Cerebellar nuclear complex (tissue), 1 donor: ENCODE results near the gene GPRIN3.

ENCODE experiments used
- DNase-seq, 2 experiments: peaks; one replicate each; lab custom pipeline; 2025; lab: John Stamatoyannopoulos, UW

GPRIN3 gene

DNA sequence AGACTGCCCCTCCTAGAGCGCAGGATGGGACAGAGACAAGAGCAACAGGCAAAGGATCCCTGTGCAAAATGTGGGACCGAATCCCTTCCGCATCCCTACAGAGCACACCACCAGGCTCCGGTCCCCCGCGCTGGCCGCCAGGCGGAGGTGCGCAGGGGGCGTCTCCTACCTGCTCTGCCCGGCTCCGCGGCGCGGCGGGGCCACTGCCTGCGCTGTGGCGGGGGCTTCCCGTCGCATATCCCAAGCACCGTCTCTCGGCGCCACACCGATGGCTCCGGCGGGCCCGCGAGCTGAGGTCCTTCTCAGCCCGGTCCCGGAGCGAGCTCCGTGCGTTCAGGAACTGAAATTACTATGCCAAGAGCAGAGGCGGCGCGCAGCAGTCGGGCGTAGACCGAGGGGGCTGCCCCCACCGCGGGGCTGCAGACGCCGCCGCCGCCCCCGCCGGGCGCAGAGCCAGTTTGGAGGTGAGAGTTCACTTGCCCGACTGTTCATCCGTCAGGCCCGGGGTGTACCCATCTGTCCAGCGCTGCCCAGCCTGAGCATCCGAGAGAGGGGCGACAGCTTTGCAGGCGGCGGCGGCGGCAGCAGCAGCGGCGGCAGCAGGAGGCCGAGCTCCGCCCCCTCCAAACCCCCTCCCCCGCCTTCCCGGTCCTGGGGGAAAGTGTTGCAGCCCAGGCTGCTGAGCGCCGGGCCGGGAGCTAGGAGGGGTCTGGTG lies at the start of gene GPRIN3:
Gene GPRIN3 (minus strand): TSS at position 355 of the 715 bp plus-strand sequence. CDS start 57,690 bp downstream, outside the sequence.
- no peak for DNase-seq

DNA sequence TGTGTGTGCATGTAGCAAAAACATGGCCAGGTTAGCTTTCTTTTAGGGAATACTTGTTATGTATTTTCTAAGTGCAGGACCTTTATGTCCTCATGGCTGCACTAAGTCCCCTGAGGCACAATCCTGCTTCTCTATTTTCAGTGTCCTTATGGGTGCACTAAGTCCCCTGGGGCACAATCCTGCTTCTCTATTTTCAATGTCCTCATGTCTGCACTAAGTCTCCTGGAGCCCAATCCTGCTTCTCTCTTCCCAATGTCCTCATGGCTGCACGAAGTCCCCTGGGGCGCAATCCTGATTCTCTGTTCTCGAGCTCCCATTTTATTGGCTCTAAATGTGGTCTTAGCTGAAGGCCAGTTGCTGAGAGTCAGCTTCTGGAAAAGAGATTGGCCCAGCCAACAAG lies 49.7 kb upstream of the GPRIN3 start:
- no peak for DNase-seq

DNA sequence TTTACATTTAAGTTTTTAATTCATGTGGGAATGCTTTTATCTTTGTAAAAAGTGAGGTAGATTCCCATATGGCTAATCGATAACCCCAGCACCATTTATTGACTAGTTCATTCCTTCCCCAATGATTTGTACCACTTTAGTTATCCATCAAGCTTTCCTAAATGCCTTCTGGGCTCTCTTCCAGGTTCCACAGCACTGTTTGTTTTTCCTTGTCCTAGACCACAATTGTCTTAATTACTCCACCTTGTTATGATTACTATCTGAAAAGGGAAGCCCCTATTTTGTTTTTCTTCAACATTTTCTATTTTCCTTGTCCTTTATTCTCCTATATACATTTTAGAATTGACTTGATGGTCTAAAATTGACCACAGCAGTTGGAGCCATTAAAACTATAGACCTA lies 48.5 kb upstream of the GPRIN3 start:
- no peak for DNase-seq

DNA sequence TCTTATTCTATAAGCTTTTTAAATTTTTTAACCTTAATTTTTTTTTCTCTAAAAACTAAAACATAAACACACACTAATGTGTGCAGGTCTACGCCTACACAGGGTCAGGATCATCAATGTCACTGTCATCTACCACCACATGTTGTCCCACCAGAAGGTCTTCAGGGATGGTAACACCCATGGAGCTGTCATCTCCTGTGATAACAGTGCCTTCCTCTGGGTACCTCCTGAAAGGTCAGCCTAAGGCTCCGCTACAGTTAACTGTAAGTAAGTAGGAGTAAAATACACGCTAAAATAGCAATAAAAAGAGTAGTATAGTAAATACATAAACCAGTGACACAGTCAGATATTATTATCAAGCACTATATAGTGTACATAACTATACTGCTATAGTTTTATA lies 45.9 kb upstream of the GPRIN3 start:
- no peak for DNase-seq

DNA sequence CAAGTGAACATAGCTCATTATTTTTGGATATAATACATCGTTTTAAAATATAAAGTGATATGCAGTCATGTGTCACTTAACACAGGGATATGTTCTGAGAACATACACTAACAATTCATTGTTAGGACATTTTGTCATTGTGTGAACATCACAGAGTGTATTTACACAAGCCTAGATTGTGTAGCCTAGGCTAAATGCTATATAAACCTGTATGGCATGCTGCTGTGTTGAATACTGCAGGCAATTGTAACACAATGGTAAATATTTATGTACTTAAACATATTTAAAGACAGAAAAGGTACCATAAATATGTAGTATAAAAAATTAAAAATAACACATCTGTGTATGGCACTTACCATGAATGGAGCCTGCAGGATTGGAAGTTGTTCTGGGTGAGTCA lies 44.9 kb upstream of the GPRIN3 start:
- no peak for DNase-seq

DNA sequence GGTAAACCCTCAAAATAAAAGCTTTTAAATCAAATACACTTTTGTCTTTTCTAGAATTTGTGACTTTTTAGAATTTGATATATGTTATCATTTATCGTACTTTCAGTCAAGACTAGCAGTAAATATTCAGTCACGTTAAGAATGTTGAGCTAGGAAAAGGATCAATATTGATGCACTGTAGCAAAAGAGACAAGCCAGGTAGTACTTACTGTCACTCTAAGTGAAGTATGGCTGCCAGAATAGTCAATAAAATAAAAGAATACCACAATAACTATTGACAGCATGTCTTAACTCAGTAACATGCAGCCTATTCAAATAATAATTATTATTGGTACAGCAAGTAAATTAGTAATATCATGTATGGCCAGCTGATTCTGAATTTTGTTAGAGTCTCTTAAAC lies 43.6 kb upstream of the GPRIN3 start:
- no peak for DNase-seq

DNA sequence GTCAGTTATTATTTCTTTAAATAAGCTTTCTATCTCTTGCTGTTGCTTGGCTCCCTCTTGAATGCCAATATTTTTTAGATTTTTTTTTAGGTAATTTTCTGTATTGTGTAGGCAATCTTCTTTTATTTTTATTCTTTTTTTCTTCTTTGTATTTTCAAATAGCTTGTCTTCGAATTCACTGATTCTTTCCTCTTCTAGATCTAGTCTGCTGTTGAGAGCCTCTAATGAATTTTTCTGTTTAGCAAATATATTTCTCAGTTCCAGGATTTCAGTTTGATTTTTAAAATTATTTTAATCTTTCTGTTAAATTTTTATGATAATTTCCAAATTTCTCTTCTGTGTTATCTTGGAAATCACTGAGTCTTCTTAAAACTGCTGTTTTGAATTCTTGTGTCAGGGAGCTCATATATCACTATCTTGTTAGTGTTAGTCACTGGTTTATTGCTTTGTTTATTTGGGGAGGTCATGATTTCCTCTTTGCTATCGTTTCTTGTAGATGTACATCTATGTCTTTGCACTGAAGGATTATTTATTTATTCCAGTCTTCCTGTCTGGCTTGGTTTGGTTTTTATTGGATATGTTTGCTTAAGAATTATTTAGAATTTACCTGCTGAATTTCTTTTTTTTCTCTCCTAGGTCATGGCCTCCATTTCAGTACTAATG lies 39.9 kb upstream of the GPRIN3 start:
- no peak for DNase-seq

DNA sequence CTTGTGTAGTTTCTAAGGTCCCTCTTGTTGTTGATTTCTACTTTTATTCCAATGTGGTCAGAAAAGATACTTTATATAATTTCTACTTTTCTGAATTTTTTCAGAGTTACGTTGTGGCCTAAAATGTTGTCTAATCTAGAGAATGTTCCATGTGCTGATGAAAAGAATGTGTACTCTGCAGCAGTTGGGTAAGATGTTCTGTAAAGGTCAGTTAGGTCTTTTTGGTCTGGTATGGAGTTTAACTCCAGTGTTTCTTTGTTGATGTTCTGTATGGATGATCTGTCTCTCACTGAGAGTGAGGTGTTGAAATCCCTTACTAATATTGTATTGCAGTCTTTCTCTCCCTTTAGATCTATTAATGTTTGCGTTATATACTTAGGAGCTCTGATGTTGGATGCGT lies 37.0 kb upstream of the GPRIN3 start:
- no peak for DNase-seq

DNA sequence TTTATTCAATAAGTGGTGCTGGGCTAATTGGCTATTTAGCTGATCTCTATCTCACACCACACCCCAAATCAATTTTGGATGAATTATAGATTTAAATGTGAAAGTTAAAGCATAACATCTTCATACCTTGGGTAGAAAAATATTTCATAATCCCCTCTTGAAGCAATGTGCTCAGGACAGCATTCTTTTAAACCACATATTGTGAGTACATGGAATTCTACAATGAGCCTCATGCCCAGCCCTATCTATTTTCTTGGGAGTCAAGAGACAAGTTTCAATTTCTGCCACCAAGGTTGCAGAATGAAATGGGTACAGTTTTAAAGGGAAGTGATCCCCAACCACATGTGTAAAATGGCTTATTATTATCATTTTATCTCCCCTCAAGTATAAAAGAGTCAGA lies 30.6 kb upstream of the GPRIN3 start:
- DNase-seq, result no peak

DNA sequence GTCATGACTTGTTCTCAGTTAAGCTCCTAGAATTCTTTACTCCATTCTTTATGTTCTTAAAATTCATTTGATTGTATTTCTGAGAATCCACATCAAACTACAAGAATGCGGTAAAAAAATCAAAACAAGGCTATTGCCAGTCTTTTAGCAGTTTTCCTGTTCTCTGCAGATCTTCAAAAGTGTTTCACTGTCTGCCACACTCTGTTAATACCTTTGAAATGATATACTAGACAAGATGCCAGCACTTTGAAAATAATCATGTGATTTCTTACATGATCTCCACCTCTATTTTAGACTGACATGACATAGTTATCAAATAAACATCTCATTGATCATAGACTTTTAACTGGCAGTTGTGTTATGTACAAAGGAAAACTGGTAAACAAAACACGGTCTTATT lies 30.1 kb upstream of the GPRIN3 start:
- DNase-seq, result no peak

DNA sequence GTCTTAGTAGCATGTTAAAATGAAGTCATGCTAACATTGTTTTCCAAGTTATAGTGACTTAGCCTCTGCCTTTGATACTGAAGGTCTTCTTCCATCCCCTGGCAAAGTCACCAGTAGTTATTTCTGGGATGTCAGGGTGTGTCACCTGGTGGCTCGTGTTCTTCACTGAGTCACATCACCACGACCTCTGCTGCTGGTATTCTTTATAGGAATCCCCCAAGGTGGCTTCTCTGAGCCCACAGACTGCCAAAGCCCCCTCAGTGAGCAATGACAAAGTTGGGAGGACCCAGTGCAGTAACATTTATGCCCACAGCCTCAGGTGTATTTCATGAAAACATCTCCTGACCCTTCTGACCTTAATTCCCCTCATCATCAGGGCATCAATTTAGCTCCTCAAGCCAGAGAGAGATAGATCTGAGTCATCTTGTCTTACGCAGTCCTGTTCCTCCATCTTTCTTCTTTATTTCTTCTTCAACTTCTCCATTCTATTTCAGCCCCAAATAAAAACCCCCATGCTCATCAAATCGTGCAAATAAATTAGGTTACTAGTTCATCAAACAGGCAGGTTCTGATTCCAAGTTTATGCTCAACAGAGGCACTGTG lies 29.3 kb upstream of the GPRIN3 start:
- no peak for DNase-seq

DNA sequence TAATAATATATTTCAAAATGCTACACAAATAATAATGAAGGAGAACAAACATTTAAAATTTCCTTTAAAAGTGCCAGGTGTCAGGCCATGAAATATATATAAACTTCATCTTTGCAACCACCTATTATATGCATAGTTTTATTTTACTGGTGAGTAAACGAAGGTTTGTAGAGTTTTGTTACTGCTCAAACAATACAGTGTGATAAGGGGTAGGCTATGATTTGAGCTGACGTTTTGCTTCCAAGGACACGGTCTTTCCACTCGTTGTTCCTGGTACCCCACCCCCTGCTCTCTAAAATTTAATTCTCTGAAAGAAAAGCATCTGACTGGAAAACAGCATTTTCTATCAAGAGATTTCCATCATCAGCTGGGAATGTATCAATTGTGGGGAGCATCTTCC lies 27.2 kb upstream of the GPRIN3 start:
- no peak for DNase-seq

DNA sequence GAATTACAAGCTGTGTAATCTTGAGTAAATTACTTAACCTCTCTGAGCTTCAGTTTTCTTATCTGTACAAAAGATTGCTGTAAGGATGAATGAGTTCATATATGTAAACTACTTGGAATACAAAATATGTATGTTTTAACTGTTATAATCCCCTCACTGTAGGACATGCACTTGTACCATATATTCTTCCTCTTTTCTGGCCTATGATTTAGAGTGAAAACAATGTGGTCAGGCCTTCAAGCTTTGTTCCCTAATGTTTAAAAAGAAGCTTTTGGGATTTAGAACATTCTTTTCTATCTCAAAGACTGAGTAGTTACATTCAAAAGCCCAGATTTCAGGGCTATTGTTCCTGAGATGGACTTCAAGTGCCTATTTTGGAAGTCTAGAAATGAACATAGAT lies 26.7 kb upstream of the GPRIN3 start:
- no peak for DNase-seq

DNA sequence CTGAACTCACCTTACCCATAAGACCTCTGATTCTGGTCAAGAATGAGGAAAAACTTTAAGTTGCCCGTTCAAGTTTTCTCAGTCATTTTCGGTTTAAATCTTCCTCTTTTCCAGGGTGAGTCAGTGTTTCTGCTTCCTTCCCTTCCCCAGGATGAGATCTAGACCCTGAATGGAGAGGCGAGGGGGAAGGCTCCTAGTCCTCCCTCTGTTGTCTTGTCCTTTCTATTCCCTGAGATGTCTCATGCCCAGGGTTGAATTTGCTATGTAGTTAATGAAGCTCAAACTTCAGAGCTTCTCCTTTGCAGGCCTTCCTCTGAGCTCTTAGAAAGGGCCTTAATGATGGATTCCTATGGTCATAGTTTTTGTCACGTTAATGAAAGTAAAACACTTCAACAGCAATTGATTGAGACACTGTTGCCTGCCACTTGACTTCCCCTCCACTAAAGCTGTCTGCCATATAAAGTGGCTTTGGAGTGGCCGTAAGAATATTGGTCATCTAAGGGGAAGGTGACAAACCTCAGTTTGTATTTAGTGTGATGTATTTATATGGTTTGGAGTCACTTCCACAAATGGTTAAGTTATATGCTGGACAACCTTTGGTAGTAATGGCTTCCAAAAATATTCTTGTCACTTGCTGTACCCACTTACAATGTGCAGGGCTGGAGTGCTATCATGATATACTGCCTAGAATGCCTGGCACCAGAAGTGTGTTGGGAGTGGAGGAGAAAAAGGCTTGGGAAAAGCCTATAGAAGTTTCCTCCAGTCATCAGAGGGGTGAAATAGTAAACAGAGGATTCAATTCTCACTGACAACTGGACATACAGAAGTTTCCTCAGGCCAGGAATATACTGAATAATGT lies 24.3 kb upstream of the GPRIN3 start:
- no peak for DNase-seq

DNA sequence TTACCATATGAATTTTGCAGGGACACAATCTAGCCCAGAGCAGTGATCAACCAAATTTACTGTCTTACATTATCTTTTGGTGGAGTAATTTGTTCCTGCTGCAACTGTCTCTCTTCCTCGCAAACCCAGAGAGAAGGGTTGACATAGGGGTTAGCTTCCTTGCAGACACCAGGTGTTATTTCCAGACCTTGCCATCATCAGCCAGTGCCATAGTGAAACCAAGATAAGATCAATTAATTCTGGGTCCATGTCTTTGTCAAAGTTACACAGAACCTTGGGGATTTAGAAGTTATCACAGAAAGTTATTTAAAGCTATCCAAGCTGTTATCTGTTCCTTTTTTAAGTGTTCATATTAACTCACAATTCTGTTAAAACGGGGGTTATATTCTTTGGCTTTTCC lies 23.6 kb upstream of the GPRIN3 start:
- DNase-seq, result no peak

DNA sequence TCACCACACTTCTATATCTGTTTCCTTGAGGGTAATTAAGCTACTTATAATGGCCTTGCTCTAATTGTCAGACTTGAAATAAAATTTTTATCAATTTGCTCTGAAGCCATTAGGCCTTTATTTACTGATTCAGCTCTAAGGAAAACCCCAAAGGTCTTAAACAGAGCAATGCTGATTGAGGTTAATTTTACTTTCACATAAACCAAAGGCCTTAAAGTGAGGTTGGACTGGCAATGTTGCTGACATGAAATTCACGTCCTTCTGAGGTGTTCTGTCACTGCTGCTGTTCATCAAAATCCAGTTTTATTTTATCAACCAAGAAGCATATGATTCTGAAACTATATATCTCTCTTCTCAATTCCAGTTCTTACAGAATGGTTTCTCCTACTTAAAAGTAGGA lies 21.7 kb upstream of the GPRIN3 start:
- DNase-seq, result no peak

DNA sequence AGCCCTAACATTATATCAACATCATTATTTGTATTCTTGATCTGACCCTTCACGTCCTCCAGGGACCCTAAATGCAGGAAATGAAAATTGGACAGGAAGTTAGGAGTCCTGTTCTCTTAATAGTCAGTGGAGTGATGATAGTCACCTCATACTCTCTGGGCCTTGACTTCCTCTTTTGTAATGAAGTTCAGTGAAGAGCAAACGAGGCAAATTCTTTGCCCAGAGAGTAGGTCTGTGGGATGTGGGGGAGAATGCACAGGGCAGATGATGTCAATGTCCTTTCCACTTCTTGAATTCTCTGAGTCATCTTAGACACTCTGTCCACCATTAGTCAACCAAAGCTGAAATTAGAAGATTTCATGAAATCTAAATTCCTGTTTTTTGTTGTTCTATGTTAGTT lies 17.1 kb upstream of the GPRIN3 start:
- DNase-seq, result no peak

DNA sequence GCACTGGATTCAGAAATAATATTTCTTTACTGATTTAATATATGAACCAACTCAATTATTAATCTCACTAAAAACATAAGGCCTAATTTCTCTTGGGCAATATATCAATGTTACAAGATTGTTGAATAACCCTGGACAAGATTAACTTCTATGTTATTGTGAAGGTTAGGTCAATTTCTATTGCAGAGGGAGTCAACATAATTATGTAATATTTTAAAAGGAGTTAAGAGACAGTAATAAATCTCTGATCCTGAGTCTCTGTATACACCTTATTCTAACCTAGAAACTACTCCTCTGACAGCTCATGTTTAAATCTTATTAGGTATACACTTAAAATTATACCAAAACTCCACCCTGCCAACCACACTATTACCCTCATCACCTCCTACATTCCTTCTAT lies 15.1 kb upstream of the GPRIN3 start:
- no peak for DNase-seq

DNA sequence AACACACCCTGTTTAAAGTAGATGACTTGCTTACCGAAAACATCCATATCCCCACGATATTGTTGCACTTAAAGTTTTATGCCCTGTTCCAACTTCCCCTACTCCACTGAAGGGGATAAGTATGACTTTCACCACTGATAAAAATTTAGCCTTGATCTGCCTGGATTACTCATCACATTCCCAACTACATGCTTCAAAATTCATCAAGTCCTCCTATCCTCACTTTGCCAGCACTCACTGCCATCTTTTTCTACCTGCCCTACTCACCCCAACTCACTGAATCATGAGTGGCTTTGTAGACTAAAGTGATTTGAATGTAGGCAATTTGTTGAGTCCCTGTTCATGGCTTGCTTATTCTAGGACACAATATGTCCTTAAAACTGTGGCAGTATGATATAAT lies 12.2 kb upstream of the GPRIN3 start:
- DNase-seq, result no peak

DNA sequence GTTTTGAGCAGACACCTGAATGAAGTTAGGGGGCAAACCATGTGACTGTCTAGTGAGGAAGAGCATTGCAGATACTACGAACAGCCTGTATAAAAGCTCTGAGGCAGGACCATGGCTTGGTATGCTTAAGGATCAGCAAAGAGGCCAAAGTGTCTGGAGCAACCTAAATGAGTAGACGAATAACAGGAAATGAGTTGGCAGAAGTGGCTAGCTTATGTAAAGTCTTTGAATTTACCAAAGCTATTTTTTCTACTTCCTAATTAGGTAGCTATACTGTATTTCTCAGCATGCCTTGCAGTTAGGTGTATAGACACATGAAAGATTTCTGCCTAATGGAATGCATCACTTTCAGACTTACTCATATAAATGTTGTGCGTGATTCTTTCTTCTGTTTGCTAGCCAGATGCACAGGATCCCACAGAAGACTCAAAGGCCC lies 9.3 kb upstream of the GPRIN3 start:
- DNase-seq, result no peak

DNA sequence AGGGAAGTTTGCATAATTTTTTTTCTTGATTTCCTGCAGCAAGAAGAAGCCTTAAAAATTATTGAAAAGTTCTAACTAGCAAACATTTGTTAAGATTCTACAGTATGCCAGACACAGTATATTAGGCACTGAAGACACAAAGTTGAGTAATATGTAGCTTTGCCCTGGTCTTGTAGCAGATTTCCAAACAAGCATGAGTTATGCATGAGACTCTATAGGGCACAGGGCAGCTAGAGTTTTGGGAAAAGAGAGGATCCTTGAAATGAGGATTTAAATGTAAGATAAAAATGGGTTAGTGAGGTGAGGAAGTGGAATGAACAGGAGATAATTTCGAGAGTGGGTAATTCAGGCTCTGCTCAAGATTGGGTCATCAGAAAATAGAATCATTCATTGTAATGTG lies 8.6 kb upstream of the GPRIN3 start:
- DNase-seq, result no peak

DNA sequence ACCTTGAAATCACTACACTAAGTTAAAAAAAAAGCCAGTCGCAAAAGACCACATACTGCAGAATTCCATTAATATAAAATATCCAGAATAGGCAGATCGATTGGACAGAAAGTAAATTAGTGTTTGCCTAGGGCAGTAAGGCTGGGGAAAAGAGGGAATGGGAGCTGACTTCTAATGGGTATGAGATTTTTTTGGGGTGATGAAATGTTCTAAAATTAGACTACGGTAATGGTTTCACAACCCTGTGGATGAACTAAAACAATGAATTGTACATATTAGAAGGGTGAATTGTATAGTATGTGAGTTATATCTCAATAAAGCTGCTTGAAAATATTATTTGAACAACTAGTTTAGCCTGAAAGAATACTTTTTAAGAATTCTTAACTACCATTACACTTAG lies 6.7 kb upstream of the GPRIN3 start:
- DNase-seq, result no peak

DNA sequence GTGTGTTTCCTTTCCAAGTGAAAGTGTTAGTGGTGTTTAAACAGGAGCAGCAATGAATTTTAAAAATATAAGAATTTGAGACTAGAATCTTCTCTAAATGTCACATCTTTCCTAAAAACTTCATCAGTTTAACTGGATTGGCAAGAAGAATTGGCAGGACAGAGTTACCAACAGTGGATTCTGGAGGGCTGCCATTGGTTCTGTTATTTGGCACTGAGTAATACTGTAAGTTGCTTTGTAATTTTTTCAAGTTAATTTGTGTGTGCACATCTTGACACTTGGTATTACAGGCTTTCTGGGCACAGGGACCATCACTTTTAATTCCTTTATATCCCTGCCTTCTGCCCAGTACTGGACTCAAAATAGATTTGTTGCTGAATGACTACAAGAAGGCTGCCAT lies 4.5 kb upstream of the GPRIN3 start:
- no peak for DNase-seq
